ENCODE data around the gene AEBP2. TPM values are rescaled to one million over a fixed set of nuclear protein-coding genes. Genes with fewer than 3 reads are reported as not detected.

Gene AEBP2
- total and polyA plus RNA-seq, 2 of the 8 experiments (the other 6 are each of a cell fraction or from before 2014, with no cell fraction given), result 13.6 to 61.4 TPM

DNA sequence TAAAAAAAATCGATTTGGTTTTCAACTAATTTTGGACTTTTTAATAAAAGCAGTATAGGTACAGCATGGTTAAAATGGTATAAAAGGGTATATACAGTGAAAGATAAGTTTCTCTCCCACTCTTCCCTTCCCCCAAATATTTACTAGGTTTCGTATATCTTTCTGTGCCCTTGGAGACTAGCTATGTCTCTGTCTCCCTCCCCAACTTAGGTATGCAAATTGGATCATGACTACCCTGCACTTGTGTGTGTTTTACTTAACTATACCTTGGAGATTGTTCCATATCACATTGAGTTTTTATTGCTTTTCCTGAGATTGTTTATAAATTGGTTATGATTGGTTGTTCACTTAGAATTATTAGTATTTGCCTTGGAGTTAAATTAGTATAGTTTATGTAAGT lies 19.4 kb downstream of the AEBP2 start:
- POLR2A ChIA-PET (ENCODE audit: partially characterized antibody), result interaction anchor here (0.6 to 2.8 kb wide), 4 partner anchors 9 to 326 kb away, joined by 3 to 15 read pairs (median 5); partner anchors contain the start of gene AEBP2
- H3K4me3 ChIP-seq (ENCODE audit: extremely low read depth in 1 of 4, insufficient read depth in 2 of 4, low read depth in 3 of 4, low read length in 4 of 4), result no peak overlapping the region
- no peak overlapping the region for H3K14ac ChIP-seq (ENCODE audit: insufficient read length)
- DNase-seq (ENCODE audit: low read depth in 1 of 2, low spot score in 2 of 2) (no peak), FAIRE-seq (no peak)
- peaks cover 3 to 33% (median 13%) of the 10 kb centered on the region in 4 experiments; a peak in 7 of 8 replicates for H3K36me3 ChIP-seq (ENCODE audit: control insufficient read depth in 2 of 4, insufficient read depth in 4 of 4, low read length in 3 of 4)
- no peak overlapping the region for H4K8ac ChIP-seq (ENCODE audit: extremely low read depth, insufficient read depth, low read length)
- H2AFZ ChIP-seq (ENCODE audit: low read length), result no peak overlapping the region
- H2BK20ac ChIP-seq (ENCODE audit: low read length), result no peak overlapping the region
- no peak overlapping the region for H4K91ac ChIP-seq (replicated peaks; ENCODE audit: insufficient read length, low read length)
- H3K79me1 ChIP-seq (ENCODE audit: low read depth, low read length), result peaks cover 6% of the 10 kb centered on the region; the same call in 1 of the 2 replicates
- no peak overlapping the region for H2BK120ac ChIP-seq (replicated peaks; ENCODE audit: low read depth, low read length)
- no peak overlapping the region; a peak in 1 of 4 replicates for H3K4me2 ChIP-seq (ENCODE audit: insufficient read depth in 1 of 2, low read depth in 2 of 2, low read length in 2 of 2)
- H4K20me1 ChIP-seq (replicated peaks in 1 of 2; ENCODE audit: control insufficient read depth in 1 of 2, insufficient read depth in 2 of 2, low read length in 2 of 2), result peaks cover 25 to 26% of the 10 kb centered on the region in 2 experiments
- H4K5ac ChIP-seq (ENCODE audit: insufficient read length, low read depth, low read length), result no peak overlapping the region
- no peak overlapping the region for H2AK5ac ChIP-seq (ENCODE audit: low read depth, low read length)
- no peak overlapping the region for H3K56ac ChIP-seq (replicated peaks; ENCODE audit: insufficient read length, low read depth, low read length)
- H3K27ac ChIP-seq (ENCODE audit: low read depth, low read length), result no peak overlapping the region
- H3K4ac ChIP-seq (replicated peaks; ENCODE audit: insufficient read length, low read depth, low read length), result no peak overlapping the region
- WGBS, 2 experiments (ENCODE audit: extremely low coverage in 1 of 2, insufficient coverage in 1 of 2, insufficient read length in 1 of 2, insufficient replicate concordance in 2 of 2, low coverage in 1 of 2, low lambda C conversion rate in 2 of 2, missing lambda C conversion rate in 1 of 2), result 84% methylated on average over 2 of the region's 2 CpGs; no CpG with 5 or more reads in 1 of the 2 experiments
- H2BK12ac ChIP-seq (ENCODE audit: low read depth, low read length), result no peak overlapping the region
- H2BK5ac ChIP-seq (ENCODE audit: low read depth, low read length), result no peak overlapping the region
- CTCF ChIA-PET (ENCODE audit: partially characterized antibody), result no interaction called here
- peaks cover 0 to 17% (median 7%) of the 10 kb centered on the region in 4 experiments; a peak in 3 of 7 replicates for H3K4me1 ChIP-seq (replicated peaks in 1 of 4; ENCODE audit: control insufficient read depth in 3 of 4, insufficient read depth in 4 of 4, low read length in 3 of 4)
- H2BK15ac ChIP-seq (ENCODE audit: low read length), result no peak overlapping the region
- peaks cover 2% of the 10 kb centered on the region; the same call in 1 of the 2 replicates for H3K23me2 ChIP-seq (ENCODE audit: low read depth, low read length)
- no peak overlapping the region for H3K9ac ChIP-seq (replicated peaks in 1 of 4; ENCODE audit: extremely low read depth in 1 of 4, low read depth in 3 of 4, low read length in 3 of 4)
- H3K79me2 ChIP-seq (ENCODE audit: control insufficient read depth in 1 of 2, insufficient read depth in 2 of 2, low read length in 2 of 2), result peaks cover 51 to 99% of the 10 kb centered on the region in 2 experiments
- H3K27me3 ChIP-seq (replicated peaks in 1 of 4; ENCODE audit: control insufficient read depth in 3 of 4, extremely low read depth in 1 of 4, insufficient read depth in 3 of 4, low read length in 3 of 4), result no peaks in the 10 kb centered on the region
- no peak overlapping the region for H3K23ac ChIP-seq (ENCODE audit: insufficient read length)
- no peaks in the 10 kb centered on the region for H3K9me3 ChIP-seq (ENCODE audit: insufficient read depth in 2 of 2, low read depth in 1 of 2, low read length in 1 of 2)
- H3K18ac ChIP-seq (ENCODE audit: extremely low read depth, low read length), result no peak overlapping the region
- TF ChIP-seq SUZ12 (IDR thresholded peaks at IDR 0.05; ENCODE audit: low read length), result no peak
- no peak for TF ChIP-seq RAD21 (IDR thresholded peaks at IDR 0.05 in 1 of 2, conservative IDR thresholded peaks at IDR 0.05 in 1 of 2; ENCODE audit: low read depth in 2 of 2, low read length in 2 of 2)
- TF ChIP-seq JUN (IDR thresholded peaks at IDR 0.05; ENCODE audit: low read depth, low read length), result no peak
- no peak for TF ChIP-seq CREB1 (IDR thresholded peaks at IDR 0.05)
- TF ChIP-seq ZNF274 (IDR thresholded peaks at IDR 0.05; ENCODE audit: borderline replicate concordance, extremely low read depth, low read length), result no peak
- no peak for TF ChIP-seq TCF12 (IDR thresholded peaks at IDR 0.05; ENCODE audit: low read depth, low read length)
- TF ChIP-seq CEBPB (IDR thresholded peaks at IDR 0.05; ENCODE audit: low read depth, low read length), result no peak
- no peak for TF ChIP-seq CTBP2 (IDR thresholded peaks at IDR 0.05; ENCODE audit: borderline replicate concordance, insufficient read depth, insufficient read length, low read length)
- no peak for TF ChIP-seq GTF2F1 (IDR thresholded peaks at IDR 0.05; ENCODE audit: borderline replicate concordance, low read depth, low read length)
- TF ChIP-seq, protein P1, sequence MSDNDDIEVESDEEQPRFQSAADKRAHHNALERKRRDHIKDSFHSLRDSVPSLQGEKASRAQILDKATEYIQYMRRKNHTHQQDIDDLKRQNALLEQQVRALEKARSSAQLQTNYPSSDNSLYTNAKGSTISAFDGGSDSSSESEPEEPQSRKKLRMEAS (IDR thresholded peaks at IDR 0.05), result no peak
- TF ChIP-seq EZH2 (IDR thresholded peaks at IDR 0.05; ENCODE audit: low read depth, low read length, severe bottlenecking), result no peak
- TF ChIP-seq YY1 (IDR thresholded peaks at IDR 0.05; ENCODE audit: low read depth, low read length), result no peak
- TF ChIP-seq TAF1 (IDR thresholded peaks at IDR 0.05; ENCODE audit: low read depth, low read length), result no peak
- no peak for TF ChIP-seq POLR2A (IDR thresholded peaks at IDR 0.05; ENCODE audit: control extremely low read depth in 1 of 2, low read depth in 2 of 2, low read length in 2 of 2)
- no peak for TF ChIP-seq KDM4A (IDR thresholded peaks at IDR 0.05; ENCODE audit: low read depth, low read length, severe bottlenecking)

Data from H1 (cell line).